IMR-90 (cell line): Measurements from ENCODE around the gene CCSER1. TPM values are rescaled to one million over a fixed set of nuclear protein-coding genes. Genes with fewer than 3 reads are reported as not detected.

ENCODE experiments used
- ATAC-seq: fragments of 200-7000 bp; cut with Tn5 transposase; 2 replicates; pipeline ENCODE4 v1.9.1; 2020; ENCODE audit warnings: low read depth, mild to moderate bottlenecking, moderate library complexity
- BruUV-seq: library from RNA; stranded (reverse); fragments of 400-500 nt; replicated peaks from 2 replicates; lab custom pipeline; 2021; lab: Mats Ljungman, UMichigan
- CTCF ChIA-PET: fragments of 300-600 bp; formaldehyde crosslinking; extraction: SDS; loops from one replicate; lab custom pipeline; 2021; ENCODE audit warnings: antibody characterized with exemption; lab: Yijun Ruan, JAX
- POLR2A ChIA-PET: fragments of 300-600 bp; sonication (Branson Sonifier 250); formaldehyde crosslinking; loops from one replicate; lab custom pipeline; 2022; ENCODE audit warnings: antibody characterized with exemption; ENCODE audit not compliant: unreplicated experiment; lab: Charles Lee
- DNase-seq: peaks from one replicate; pipeline ENCODE4 v3.0.0; 2013
- H2AFZ ChIP-seq: replicated peaks from 2 replicates; pipeline ENCODE3; 2013; ENCODE audit warnings: low read length, mild to moderate bottlenecking; ENCODE audit not compliant: poor library complexity
- H2AK5ac ChIP-seq: 2 replicates; pipeline ENCODE4 v1.6.1; 2013; ENCODE audit warnings: low read depth, low read length, inconsistent platforms
- H2AK9ac ChIP-seq: replicated peaks from 2 replicates; pipeline ENCODE3; 2013; ENCODE audit warnings: mild to moderate bottlenecking, low read depth, low read length, moderate library complexity; ENCODE audit not compliant: poor library complexity
- H2BK120ac ChIP-seq: 2 replicates; pipeline ENCODE4 v1.6.1; 2013; ENCODE audit warnings: low read depth, low read length, inconsistent platforms
- H2BK15ac ChIP-seq: 3 replicates; pipeline ENCODE4 v1.6.1; 2013; ENCODE audit warnings: low read depth, low read length, inconsistent platforms
- H2BK20ac ChIP-seq: 2 replicates; pipeline ENCODE4 v1.6.1; 2013; ENCODE audit warnings: low read depth, mild to moderate bottlenecking, inconsistent platforms, low read length, moderate library complexity
- H2BK5ac ChIP-seq: 2 replicates; pipeline ENCODE4 v1.6.1; 2013; ENCODE audit warnings: mild to moderate bottlenecking, low read depth, low read length, inconsistent platforms; ENCODE audit not compliant: poor library complexity, severe bottlenecking
- H3K14ac ChIP-seq: replicated peaks from 2 replicates; pipeline ENCODE4 v1.6.1; 2013; ENCODE audit warnings: low read depth, low read length, inconsistent platforms
- H3K18ac ChIP-seq: 2 replicates; pipeline ENCODE4 v1.6.1; 2013; ENCODE audit warnings: low read depth, low read length, control low read depth
- H3K23ac ChIP-seq: 2 replicates; pipeline ENCODE4 v1.6.1; 2013; ENCODE audit warnings: low read depth, low read length, inconsistent platforms
- H3K27ac ChIP-seq: 2 replicates; pipeline ENCODE4 v1.5.1; 2013; ENCODE audit warnings: mild to moderate bottlenecking, control low read depth, low read length; ENCODE audit not compliant: insufficient read depth
- H3K27me3 ChIP-seq: 2 replicates; pipeline ENCODE4 v1.6.1; 2013; ENCODE audit warnings: low read length; ENCODE audit not compliant: control insufficient read depth, insufficient read depth
- H3K36me3 ChIP-seq: 2 replicates; pipeline ENCODE4 v1.6.1; 2013; ENCODE audit warnings: low read length, mixed read lengths; ENCODE audit not compliant: control insufficient read depth, insufficient read depth
- H3K4ac ChIP-seq: 2 replicates; pipeline ENCODE4 v1.6.1; 2013; ENCODE audit warnings: low read depth, low read length, inconsistent platforms
- H3K4me1 ChIP-seq: 2 replicates; pipeline ENCODE4 v1.6.1; 2013; ENCODE audit warnings: low read length, mixed read lengths; ENCODE audit not compliant: control insufficient read depth, insufficient read depth
- H3K4me2 ChIP-seq: 2 replicates; pipeline ENCODE4 v1.6.1; 2013; ENCODE audit warnings: low read depth, mild to moderate bottlenecking, control low read depth, low read length, moderate library complexity
- H3K4me3 ChIP-seq: 2 replicates; pipeline ENCODE4 v1.5.1; 2013; ENCODE audit warnings: low read depth, mild to moderate bottlenecking, control low read depth, low read length, moderate library complexity; ENCODE audit not compliant: insufficient read depth
- H3K56ac ChIP-seq: 2 replicates; pipeline ENCODE4 v1.6.1; 2013; ENCODE audit warnings: low read length, inconsistent platforms; ENCODE audit not compliant: insufficient read depth; ENCODE audit errors: extremely low read depth
- H3K79me1 ChIP-seq, 2 experiments: 2 replicates each; pipeline ENCODE4 v1.6.1; 2013; ENCODE audit warnings: low read length in 2 of 2, inconsistent platforms in 1 of 2, low read depth in 1 of 2
- H3K9ac ChIP-seq: 2 replicates; pipeline ENCODE4 v1.6.1; 2013; ENCODE audit warnings: low read depth, low read length, control low read depth
- H3K9me1 ChIP-seq: 2 replicates; pipeline ENCODE4 v1.6.1; 2013; ENCODE audit warnings: low read length, inconsistent platforms; ENCODE audit not compliant: insufficient read depth
- H3K9me3 ChIP-seq: 2 replicates; pipeline ENCODE4 v1.6.1; 2013; ENCODE audit warnings: low read length; ENCODE audit not compliant: control insufficient read depth, insufficient read depth
- H4K20me1 ChIP-seq: 2 replicates; pipeline ENCODE4 v1.6.1; 2013; ENCODE audit warnings: low read length, inconsistent platforms; ENCODE audit not compliant: insufficient read depth
- H4K5ac ChIP-seq: 2 replicates; pipeline ENCODE4 v1.6.1; 2013; ENCODE audit warnings: mild to moderate bottlenecking, low read depth, low read length, control low read depth
- H4K8ac ChIP-seq, 2 experiments: 2 replicates each; pipeline ENCODE4 v1.6.1; 2013; ENCODE audit warnings: low read depth in 2 of 2, low read length in 2 of 2, control low read depth in 1 of 2, inconsistent platforms in 1 of 2
- H4K91ac ChIP-seq: 2 replicates; pipeline ENCODE4 v1.6.1; 2013; ENCODE audit warnings: low read depth, low read length, inconsistent platforms; ENCODE audit not compliant: insufficient read depth
- CEBPB ChIP-seq: IDR thresholded peaks from 2 replicates; pipeline ENCODE4 v1.6.1; 2012; ENCODE audit warnings: low read depth, low read length, improper control_type of control experiment
- CHD1 ChIP-seq: IDR thresholded peaks from 2 replicates; pipeline ENCODE4 v1.6.1; 2012; ENCODE audit warnings: low read depth, low read length, improper control_type of control experiment
- CTCF ChIP-seq: conservative IDR thresholded peaks from 2 replicates; pipeline ENCODE4 v1.5.1; 2012; ENCODE audit warnings: mild to moderate bottlenecking, low read depth, low read length, improper control_type of control experiment
- MAFK ChIP-seq: IDR thresholded peaks from 2 replicates; pipeline ENCODE4 v1.6.1; 2012; ENCODE audit warnings: low read depth, low read length, improper control_type of control experiment
- MAZ ChIP-seq: IDR thresholded peaks from 2 replicates; pipeline ENCODE4 v1.6.1; 2012; ENCODE audit warnings: low read depth, mild to moderate bottlenecking, low read length, improper control_type of control experiment, moderate library complexity, borderline replicate concordance
- RFX5 ChIP-seq: IDR thresholded peaks from 2 replicates; pipeline ENCODE4 v1.8.0; 2012; ENCODE audit warnings: low read depth, mild to moderate bottlenecking, low read length, moderate library complexity
- USF2 ChIP-seq: fragments of 150-350 bp; IDR thresholded peaks from 2 replicates; pipeline ENCODE4 v1.6.1; 2017; ENCODE audit warnings: mild to moderate bottlenecking, antibody characterized with exemption, low read length, low read depth
- WGBS, 2 experiments: methylation state at CpG; one replicate each; pipeline versions ENCODE4 v1.1.5 to v1.1.7; 2013; ENCODE audit warnings: missing lambda C conversion rate in 2 of 2; ENCODE audit not compliant: insufficient read length in 1 of 2; ENCODE audit errors: extremely low coverage in 2 of 2; 5-methylcytosine and 5-hydroxymethylcytosine counted together
- dilution Hi-C: fragments of 300-500 bp; cut with HindIII; formaldehyde crosslinking; loops from one replicate; pipeline ENCODE4 v1.14.3; 2018; ENCODE audit warnings: low sequenced_read_pairs; ENCODE audit not compliant: unreplicated experiment
- in situ Hi-C: fragments of 300-500 bp; cut with MboI; formaldehyde crosslinking; loops from 3 replicates; pipeline ENCODE4 v1.14.3; 2019; ENCODE audit warnings: low sequenced_read_pairs, inconsistent platforms, mixed read lengths
- intact Hi-C: fragments of 100-400 bp; cut with micrococcal nuclease; formaldehyde crosslinking; loops from 2 replicates; pipeline ENCODE4 v1.10.0; 2022
- polyA plus RNA-seq, 3 experiments: library from polyadenylated mRNA; depleted of rRNA; stranded (reverse); fragments of >200 nt; gene quantifications; 2 replicates each; pipeline ENCODE4 v1.2.3, GENCODE V29; 2012; ENCODE audit warnings: low replicate concordance in 1 of 3
- total RNA-seq: library from RNA; depleted of rRNA; stranded (reverse); fragments of >200 nt; gene quantifications from 2 replicates; pipeline ENCODE4 v1.2.3, GENCODE V29; 2012

CCSER1 gene
- total and polyA plus RNA-seq, 2 of the 4 experiments (the other 2 are of a cell fraction), result not detected

GRCh38 chr4:91284480-91284879 lies 1157.3 kb downstream of the CCSER1 start:
- Histone ChIP-seq H3K9ac (no peak overlapping the region), H4K8ac (no peak overlapping the region), H3K4ac (no peak overlapping the region), H3K14ac (no peak overlapping the region), H4K91ac (no peak overlapping the region), H3K56ac (no peak overlapping the region), H3K4me2 (no peak overlapping the region), H3K18ac (no peak overlapping the region), H4K20me1 (no peaks in the 10 kb centered on the region), H3K27me3 (no peaks in the 10 kb centered on the region), H2BK15ac (no peak overlapping the region), H3K27ac (no peak overlapping the region), H3K23ac (no peak overlapping the region), H2BK20ac (no peak overlapping the region), H3K9me3 (peaks cover 11% of the 10 kb centered on the region), H3K79me1 (no peaks in the 10 kb centered on the region), H2BK5ac (no peak overlapping the region), H2AFZ (no peak overlapping the region), H2BK120ac (no peak overlapping the region), H2AK9ac (no peak overlapping the region), H3K9me1 (no peaks in the 10 kb centered on the region), H4K5ac (no peak overlapping the region), H2AK5ac (no peak overlapping the region), H3K4me1 (no peaks in the 10 kb centered on the region), H3K4me3 (no peak overlapping the region), H3K36me3 (no peaks in the 10 kb centered on the region)
- intact Hi-C loops (no loop called here), dilution Hi-C loops (no loop called here), in situ Hi-C loops (no loop called here)
- no peak for ATAC-seq
- ChIA-PET POLR2A (no interaction called here), CTCF (interaction anchor here (0.7 kb wide), 1 partner anchor 13 kb away, joined by 3 read pairs; no protein-coding TSS in a partner anchor)
- BruUV-seq, result no TSS peak
- WGBS, 2 experiments, result no CpG with 5 or more reads among the region's 3 CpGs
- TF ChIP-seq CTCF (no peak), MAZ (no peak), MAFK (no peak), CEBPB (no peak), CHD1 (no peak), USF2 (no peak), RFX5 (no peak)
- no peak for DNase-seq
